HG03135 (cell line): Measurements from ENCODE around the gene TSPAN9.

ENCODE experiments used
- ATAC-seq: cut with Tn5 transposase; IDR thresholded peaks from one replicate; pipeline ENCODE4 v1.9.1; 2021; ENCODE audit warnings: mild to moderate bottlenecking, moderate library complexity; ENCODE audit not compliant: unreplicated experiment

The TSPAN9 gene

DNA sequence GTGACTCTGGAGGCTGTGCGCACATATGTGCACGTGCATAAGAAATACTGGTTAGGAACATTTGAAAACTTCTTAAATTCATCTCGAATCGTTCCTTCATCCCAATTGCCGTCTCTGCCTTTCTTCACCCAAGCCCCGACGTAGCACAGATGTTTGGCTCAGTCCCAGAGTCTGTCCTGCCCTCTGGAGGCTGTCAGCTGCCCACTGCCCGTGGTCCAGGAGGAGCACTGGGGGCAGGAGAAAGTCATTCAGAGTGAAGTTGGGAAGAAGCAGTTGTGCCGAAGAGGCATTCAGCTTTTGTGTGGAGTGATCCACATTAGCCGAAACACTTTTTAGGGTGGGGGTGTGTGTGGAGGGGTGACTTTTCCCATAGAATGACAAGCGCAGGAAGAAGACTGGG is 124.9 kb downstream of the TSPAN9 start:
- ATAC-seq = no peak

DNA sequence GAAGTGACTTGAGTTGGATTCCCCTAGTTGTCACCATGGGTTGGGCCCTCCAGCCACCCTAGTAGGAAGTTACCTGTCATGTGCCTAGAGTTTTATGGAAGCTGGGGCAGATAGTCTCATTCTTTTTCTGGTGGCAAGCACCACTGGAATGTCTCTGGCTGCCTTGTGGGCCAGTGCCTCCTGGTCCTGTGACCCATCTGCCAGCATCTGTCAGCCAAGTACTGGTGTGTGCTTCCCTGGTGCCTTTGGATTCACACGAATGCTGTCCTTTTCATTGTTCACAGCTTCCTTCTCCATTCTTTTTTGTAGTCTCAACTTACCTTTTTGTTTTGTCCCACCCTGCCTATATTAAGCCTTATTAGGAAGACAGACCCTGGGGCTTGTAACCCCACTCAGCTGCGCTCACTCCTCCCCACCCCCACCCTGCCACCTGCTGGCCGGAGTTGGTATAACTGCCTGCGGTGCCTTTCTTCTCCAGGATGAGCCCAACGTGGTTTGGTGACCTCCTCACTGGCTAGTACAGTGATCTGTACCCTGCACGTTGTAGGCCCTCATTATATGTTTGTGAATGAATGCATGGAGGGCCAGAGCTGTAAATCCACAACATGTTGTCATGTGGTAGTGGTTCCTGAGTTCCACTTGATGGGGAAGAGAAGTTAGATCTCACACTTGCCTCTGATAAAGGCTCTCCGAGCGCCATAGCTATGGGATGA is 125.7 kb downstream of the TSPAN9 start:
- ATAC-seq = no peak

DNA sequence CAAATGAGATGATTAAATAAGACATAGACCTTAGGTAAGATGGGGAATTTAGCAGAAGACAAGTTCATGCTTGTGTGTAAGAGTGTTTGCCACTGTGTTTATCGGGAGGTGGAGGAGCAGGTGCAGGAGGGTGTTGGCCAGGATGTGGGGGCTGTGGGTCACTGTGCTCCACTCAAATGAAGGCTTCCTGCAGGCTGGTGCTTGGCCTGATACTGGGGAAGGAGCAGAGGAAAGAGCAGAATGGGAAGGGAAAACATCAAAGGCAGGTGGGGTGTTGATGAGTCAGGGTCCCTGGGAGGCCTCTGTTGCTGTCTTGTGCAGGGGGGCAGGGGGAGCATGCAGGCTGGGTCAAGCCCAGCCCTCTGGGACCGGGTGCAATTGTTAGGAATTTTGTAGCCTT is 126.5 kb downstream of the TSPAN9 start:
- ATAC-seq = no peak

DNA sequence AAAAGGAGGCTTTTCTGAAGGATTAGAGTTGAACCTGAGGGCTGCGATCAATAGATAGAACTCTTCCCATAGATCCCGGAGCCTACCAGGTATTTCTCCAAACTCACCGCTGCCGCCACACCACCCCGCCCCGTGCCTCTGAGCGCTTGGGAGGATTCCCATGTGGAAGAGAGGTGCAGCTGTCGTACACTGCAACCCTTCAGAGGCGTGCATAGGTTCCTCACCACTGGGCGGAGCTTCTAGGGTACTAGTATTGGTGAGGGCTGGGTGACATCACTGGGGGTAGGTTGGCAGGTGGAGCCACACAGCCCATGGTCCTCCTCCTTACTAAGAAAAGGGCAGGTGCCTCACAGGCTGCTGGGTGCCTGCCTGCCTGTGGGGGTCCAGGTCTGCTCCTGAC is 127.0 kb downstream of the TSPAN9 start:
- no peak for ATAC-seq

- ATAC-seq = no peak
Observed at GRCh38 chr12:3204730-3205531, 127.8 kb downstream of the TSPAN9 start.

DNA sequence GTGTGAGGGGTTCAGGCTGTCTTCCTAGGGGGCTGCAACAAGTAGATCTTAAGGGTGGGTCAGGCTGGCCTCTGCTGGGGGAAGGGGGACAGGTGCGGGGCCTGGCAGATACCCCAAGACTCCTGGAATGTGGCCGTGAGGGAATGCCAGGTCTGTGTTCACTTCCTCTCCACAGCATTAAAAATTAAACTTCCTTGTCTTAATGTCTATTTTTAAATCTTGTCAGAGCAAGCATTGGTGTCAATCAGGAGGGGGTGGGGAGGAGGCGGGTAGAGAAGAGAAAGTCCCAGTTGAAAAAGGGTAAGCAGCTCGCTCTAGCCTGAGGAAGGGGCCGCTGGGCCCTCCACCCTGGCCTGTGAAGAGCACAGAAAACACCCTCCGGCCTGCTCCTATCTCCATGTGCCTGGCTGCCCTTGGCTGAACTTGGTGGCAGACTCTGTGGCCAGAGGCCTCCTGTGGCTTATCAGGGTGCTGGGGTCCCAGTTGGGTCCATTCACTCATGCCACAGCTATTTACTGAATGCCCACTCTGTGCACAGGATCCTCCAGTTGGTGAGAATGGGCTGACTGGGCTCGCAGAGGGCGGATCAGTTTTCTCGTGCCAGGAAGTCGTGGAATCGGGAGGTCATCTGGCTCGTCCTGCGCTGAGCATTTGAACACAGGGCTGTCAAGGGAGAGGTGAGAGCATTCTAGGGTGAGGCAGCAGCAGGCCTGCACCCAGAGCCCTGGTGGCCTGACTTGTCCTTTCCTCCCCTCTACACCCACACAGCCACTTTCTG is 128.8 kb downstream of the TSPAN9 start:
- ATAC-seq = no peak

- ATAC-seq = no peak
Observed at GRCh38 chr12:3206536-3207072, 129.4 kb downstream of the TSPAN9 start.

- ATAC-seq = no peak
Observed at GRCh38 chr12:3207175-3207574, 130.0 kb downstream of the TSPAN9 start.

DNA sequence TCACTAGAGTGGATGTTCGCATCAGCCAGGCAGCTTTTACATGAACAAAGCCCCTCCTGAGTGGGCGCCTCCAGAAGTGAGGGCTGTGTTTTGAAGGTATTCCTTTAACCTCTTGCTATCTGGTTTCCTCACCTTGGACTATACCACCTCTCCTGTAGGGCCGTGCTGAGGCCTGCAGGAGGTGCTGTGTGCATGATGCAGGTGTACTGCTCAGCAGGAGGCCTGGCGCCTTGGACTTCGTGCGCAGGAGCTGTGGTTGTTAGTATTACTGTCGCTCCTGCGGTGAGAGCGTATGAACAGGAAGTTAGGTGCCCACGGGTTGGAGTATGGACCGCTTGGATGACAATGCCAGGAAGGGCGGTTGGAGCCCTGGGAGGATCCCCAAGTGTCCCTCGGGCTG is 130.7 kb downstream of the TSPAN9 start:
- no peak for ATAC-seq

DNA sequence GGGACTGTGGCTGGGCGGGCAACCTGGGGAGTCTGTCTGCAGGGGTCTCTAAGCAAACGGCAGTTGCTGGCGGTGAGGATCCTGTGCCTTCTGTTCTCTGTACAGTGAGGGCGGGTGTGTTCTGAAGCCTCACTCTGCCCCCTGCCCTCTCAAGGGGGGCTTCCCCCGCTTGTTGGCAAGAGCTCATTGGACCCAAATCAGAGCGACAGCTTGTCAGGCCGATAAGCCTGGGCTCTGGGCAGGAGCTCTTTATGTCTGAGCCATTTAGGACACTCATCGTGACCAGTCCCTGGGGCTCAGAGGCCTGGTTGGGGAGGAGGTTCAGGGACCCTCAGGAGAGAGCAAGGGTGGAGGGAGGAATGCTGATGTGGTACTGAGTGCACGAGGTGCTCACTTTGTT is 136.0 kb downstream of the TSPAN9 start:
- no peak for ATAC-seq

DNA sequence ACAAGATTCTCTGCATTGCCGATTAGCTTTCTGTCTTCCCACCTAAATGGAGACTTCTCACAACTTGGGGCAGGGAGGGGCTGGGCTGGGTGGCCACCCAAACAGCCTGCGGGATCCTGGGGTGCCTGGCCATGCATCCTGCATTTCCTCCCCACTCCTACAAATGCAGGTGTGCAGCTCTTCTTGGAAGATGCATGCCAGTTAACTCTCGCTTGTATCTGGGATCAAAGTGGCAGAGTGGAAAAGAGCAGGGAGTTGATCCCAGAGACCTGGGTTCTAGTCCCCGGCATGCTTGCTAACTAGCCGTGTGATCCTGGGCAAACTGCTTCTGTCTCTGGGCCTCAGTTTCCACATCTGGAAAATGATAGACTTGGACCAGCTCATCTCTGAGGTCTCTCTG is 136.6 kb downstream of the TSPAN9 start:
- no peak for ATAC-seq

- ATAC-seq = no peak
Observed at GRCh38 chr12:3214526-3215365, 137.6 kb downstream of the TSPAN9 start.

DNA sequence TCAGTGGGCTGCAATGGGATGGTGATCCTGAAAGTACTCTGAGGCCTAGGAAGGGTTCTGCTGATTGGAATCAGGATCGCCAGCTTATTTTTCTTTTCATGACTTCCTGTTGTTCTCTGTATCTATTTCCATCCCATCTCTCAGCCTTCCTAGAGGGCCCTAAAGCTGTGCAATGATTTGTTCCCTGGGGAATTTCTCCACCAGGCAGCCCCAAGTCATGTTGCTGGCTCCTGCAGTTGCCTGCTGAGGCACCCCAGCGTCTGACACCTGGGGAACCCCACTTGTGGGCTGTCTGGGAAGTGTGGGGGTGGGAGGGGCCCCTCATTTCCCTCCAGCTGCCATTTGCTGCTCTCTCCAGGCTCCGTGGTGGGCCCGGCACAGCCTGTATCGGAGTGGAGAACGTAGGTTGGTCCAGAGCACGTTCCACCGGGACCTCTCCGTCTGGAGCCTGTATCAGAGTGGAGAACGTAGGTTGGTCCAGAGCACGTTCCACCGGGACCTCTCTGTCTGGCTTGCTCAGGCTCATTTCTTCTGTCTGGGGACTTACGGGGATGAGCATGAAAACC is 138.3 kb downstream of the TSPAN9 start:
- no peak for ATAC-seq

- no peak for ATAC-seq
Observed at GRCh38 chr12:3216097-3216496, 138.9 kb downstream of the TSPAN9 start.

DNA sequence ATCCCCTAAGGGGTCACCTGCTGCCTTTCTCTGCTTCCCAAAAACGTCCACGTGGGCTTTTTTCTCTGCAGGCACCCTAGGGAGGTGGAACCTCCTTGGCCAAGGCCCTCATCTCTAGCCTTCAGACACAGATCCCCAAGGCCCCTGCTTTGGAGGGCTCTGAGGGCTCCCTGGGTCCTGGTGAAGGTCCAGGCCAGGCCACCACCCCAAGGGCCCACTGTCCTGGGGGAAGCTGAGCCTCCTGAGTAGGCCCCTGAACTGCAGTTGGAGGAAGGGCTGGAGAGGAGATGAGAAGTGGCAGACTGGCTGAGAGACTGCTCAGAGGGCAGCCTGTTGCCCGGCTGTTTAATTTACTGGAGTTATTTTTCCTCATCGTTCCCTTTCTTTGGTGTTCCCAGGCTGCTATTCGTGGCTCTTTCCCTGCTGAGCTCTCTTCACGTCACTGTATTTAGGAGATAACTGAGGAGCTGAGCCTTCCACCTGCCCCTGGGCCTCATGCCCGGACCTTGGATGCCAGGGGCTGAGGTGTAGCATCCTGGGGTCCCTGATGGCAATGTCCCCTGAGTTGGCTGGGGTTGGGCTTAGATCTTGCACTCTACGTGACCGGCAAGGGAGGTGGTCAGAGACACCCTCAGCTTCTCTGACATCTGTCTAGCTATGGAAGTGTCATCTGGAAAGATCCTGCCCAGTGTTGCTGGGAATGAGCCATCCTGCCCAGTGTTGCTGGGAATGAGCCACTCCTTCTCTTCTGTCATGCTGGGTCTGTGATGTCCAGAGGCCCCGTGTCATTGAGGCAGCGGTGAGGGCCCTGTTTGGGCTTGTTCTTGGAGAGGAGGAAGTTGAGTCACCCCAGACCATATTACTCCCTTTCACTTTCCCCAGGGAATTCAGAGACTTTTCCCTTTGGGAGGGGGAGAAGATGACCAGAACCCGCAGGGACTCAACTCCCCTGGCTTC is 139.8 kb downstream of the TSPAN9 start:
- no peak for ATAC-seq

DNA sequence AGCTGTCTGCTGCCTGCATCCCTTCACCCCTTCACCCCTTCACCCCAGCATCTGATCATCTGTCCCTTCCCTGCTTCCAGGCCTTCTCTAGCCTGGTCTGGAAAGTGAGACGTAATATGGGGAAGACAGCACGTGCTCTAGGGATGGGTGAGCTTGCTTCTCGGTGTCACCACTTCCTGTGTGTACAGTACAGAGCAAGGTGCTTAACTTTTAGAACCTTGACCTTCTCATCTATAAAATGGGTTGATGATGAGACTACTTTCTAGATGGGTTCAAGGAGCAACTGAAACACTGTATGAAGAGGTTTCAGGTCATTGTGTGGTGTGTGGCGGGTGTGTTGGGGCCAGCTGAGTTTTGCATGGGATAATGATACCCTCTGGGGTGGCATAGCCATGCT is 140.5 kb downstream of the TSPAN9 start:
- no peak for ATAC-seq

GRCh38 chr12:3218228-3219171 is 141.3 kb downstream of the TSPAN9 start:
- no peak for ATAC-seq

DNA sequence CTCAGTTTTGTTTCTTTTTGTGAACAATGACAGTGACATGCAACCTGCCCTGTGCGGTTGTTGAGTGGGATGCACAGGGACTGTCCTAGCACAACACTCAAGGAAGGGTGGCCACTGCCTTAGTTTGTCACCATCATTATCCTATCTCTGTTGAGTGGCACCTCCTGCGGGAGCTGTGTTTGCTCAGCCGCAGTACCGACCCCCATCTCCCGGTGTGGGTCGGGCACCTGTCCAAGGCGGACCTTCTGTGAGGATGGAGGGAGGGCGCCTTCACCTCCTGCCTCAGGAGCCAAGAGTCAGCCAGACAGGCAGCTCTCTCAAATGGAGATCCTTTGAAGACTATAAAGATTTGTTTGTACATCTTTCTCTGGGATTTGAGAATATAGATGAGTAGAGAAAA is 142.1 kb downstream of the TSPAN9 start:
- ATAC-seq = no peak
